Mesothelial cell of epicardium (in vitro differentiated cells): ENCODE measurements around the gene KIR2DL1. TPM values are rescaled to one million over a fixed set of nuclear protein-coding genes. Genes with fewer than 3 reads are reported as not detected.
"Not testable (repeated sequence)": the region's sequence is repeated elsewhere in the genome, so short reads cannot be mapped to it uniquely, and the experiment has no call there.

Experiments
- DNase-seq, 2 experiments: peaks; one replicate each; pipeline ENCODE4 v3.0.0; 2021; ENCODE audit warnings: low spot score in 2 of 2; ENCODE audit not compliant: unreplicated experiment in 2 of 2
- H3K27ac Mint-ChIP-seq: 2 replicates; pipeline ENCODE4 v1.8.0; 2021; ENCODE audit warnings: mixed read lengths
- H3K27me3 Mint-ChIP-seq: 2 replicates; pipeline ENCODE4 v1.8.0; 2021; ENCODE audit warnings: low read depth, mixed read lengths
- H3K36me3 Mint-ChIP-seq: 2 replicates; pipeline ENCODE4 v1.8.0; 2021; ENCODE audit warnings: mixed read lengths
- H3K4me1 Mint-ChIP-seq: 2 replicates; pipeline ENCODE4 v1.8.0; 2021; ENCODE audit warnings: mixed read lengths
- H3K4me3 Mint-ChIP-seq: 2 replicates; pipeline ENCODE4 v1.8.0; 2021; ENCODE audit warnings: mild to moderate bottlenecking, moderate library complexity, mixed read lengths
- H3K9me3 Mint-ChIP-seq: 2 replicates; pipeline ENCODE4 v1.8.0; 2021; ENCODE audit warnings: mixed read lengths
- CTCF ChIP-seq: fragments of 200-600 bp; sonication (generic); IDR thresholded peaks from one replicate; pipeline ENCODE4 v1.5.0; 2021; ENCODE audit warnings: antibody characterized with exemption; ENCODE audit not compliant: unreplicated experiment
- total RNA-seq: library from RNA; stranded (reverse); gene quantifications from 3 replicates; pipeline ENCODE4 v1.2.1, GENCODE V29; 2021

The KIR2DL1 gene
- total RNA-seq, 1 donor from 2014 or later, result not detected

GRCh38 chr19:54729416-54730188, 40.0 kb upstream of the KIR2DL1 start:
- no peak overlapping the region for H3K27ac Mint-ChIP-seq
- TF ChIP-seq CTCF, result no peak
- no peak for DNase-seq
- peaks cover 80% of the 10 kb centered on the region for H3K9me3 Mint-ChIP-seq
- no peak overlapping the region for H3K4me3 Mint-ChIP-seq
- H3K36me3 Mint-ChIP-seq, result peaks cover 11% of the 10 kb centered on the region
- no peaks in the 10 kb centered on the region for H3K27me3 Mint-ChIP-seq
- no peaks in the 10 kb centered on the region for H3K4me1 Mint-ChIP-seq

- H3K27me3 Mint-ChIP-seq, result no peaks in the 10 kb centered on the region
- H3K4me3 Mint-ChIP-seq, result no peak overlapping the region
- no peak for DNase-seq
- no peaks in the 10 kb centered on the region for H3K4me1 Mint-ChIP-seq
- peaks cover 8% of the 10 kb centered on the region for H3K36me3 Mint-ChIP-seq
- no peak overlapping the region for H3K27ac Mint-ChIP-seq
- no peak for TF ChIP-seq CTCF
- peaks cover 73% of the 10 kb centered on the region for H3K9me3 Mint-ChIP-seq
Observed at GRCh38 chr19:54731191-54731590, 38.4 kb upstream of the KIR2DL1 start.

GRCh38 chr19:54738306-54738705, 31.3 kb upstream of the KIR2DL1 start, which contains the start of gene KIR2DL3:
KIR2DL3 (plus strand) TSS chr19:54738513; CDS start chr19:54738546, 33 bp downstream.
- not testable (repeated sequence) for H3K27ac Mint-ChIP-seq, H3K4me1 Mint-ChIP-seq, H3K4me3 Mint-ChIP-seq, DNase-seq, H3K36me3 Mint-ChIP-seq, H3K27me3 Mint-ChIP-seq
- peaks cover 66% of the 10 kb centered on the region for H3K9me3 Mint-ChIP-seq

GRCh38 chr19:54738715-54739114, 30.9 kb upstream of the KIR2DL1 start:
- no peak for DNase-seq
- Mint-ChIP-seq H3K27ac (no peak overlapping the region), H3K4me1 (no peaks in the 10 kb centered on the region), H3K4me3 (no peak overlapping the region), H3K9me3 (peaks cover 66% of the 10 kb centered on the region), H3K36me3 (peaks cover 6% of the 10 kb centered on the region), H3K27me3 (no peaks in the 10 kb centered on the region)
- TF ChIP-seq CTCF, result no peak

GRCh38 chr19:54739587-54740497, 29.8 kb upstream of the KIR2DL1 start:
- H3K4me1 Mint-ChIP-seq, result no peaks in the 10 kb centered on the region
- peaks cover 62% of the 10 kb centered on the region for H3K9me3 Mint-ChIP-seq
- no peak for TF ChIP-seq CTCF
- peaks cover 6% of the 10 kb centered on the region for H3K36me3 Mint-ChIP-seq
- H3K27ac Mint-ChIP-seq, result no peak overlapping the region
- H3K4me3 Mint-ChIP-seq, result no peak overlapping the region
- no peak for DNase-seq
- no peaks in the 10 kb centered on the region for H3K27me3 Mint-ChIP-seq

- H3K9me3 Mint-ChIP-seq, result peaks cover 58% of the 10 kb centered on the region
- not testable (repeated sequence) for H3K36me3 Mint-ChIP-seq, H3K4me3 Mint-ChIP-seq, H3K27me3 Mint-ChIP-seq, H3K4me1 Mint-ChIP-seq, DNase-seq, H3K27ac Mint-ChIP-seq
Observed at GRCh38 chr19:54741950-54742349, 27.6 kb upstream of the KIR2DL1 start.

- H3K27me3 Mint-ChIP-seq, H3K36me3 Mint-ChIP-seq, H3K4me3 Mint-ChIP-seq, H3K4me1 Mint-ChIP-seq, H3K27ac Mint-ChIP-seq, DNase-seq: not testable (repeated sequence)
- peaks cover 61% of the 10 kb centered on the region for H3K9me3 Mint-ChIP-seq
Observed at GRCh38 chr19:54744080-54744479, 25.5 kb upstream of the KIR2DL1 start.

GRCh38 chr19:54747614-54748322, 21.8 kb upstream of the KIR2DL1 start:
- not testable (repeated sequence) for DNase-seq, H3K27me3 Mint-ChIP-seq, H3K27ac Mint-ChIP-seq, H3K36me3 Mint-ChIP-seq, H3K4me1 Mint-ChIP-seq, H3K4me3 Mint-ChIP-seq
- H3K9me3 Mint-ChIP-seq, result peaks cover 64% of the 10 kb centered on the region

- DNase-seq, H3K27me3 Mint-ChIP-seq, H3K36me3 Mint-ChIP-seq, H3K27ac Mint-ChIP-seq, H3K4me1 Mint-ChIP-seq, H3K4me3 Mint-ChIP-seq: not testable (repeated sequence)
- H3K9me3 Mint-ChIP-seq, result peaks cover 65% of the 10 kb centered on the region
Observed at GRCh38 chr19:54750276-54750675, 19.3 kb upstream of the KIR2DL1 start.
